Neural progenitor cell (in vitro differentiated cells): ENCODE data around the gene HOXB4. TPM values are rescaled to one million over a fixed set of nuclear protein-coding genes. Genes with fewer than 3 reads are reported as not detected.

Experiments used
- DNase-seq: peaks from one replicate; pipeline ENCODE4 v3.0.0-alpha.2; 2016; ENCODE audit warnings: low spot score
- H2AFZ ChIP-seq: fragments of 200-600 bp; sonication (generic); replicated peaks from 2 replicates; pipeline ENCODE4 v1.6.1; 2016; ENCODE audit warnings: antibody characterized with exemption
- H3F3A ChIP-seq: fragments of 200-600 bp; sonication (generic); 2 replicates; pipeline ENCODE4 v1.6.1; 2016; ENCODE audit warnings: antibody characterized with exemption, low read depth
- H3K27ac ChIP-seq: fragments of 200-600 bp; sonication (generic); 2 replicates; pipeline ENCODE4 v1.5.1; 2016; ENCODE audit warnings: mild to moderate bottlenecking
- H3K27me3 ChIP-seq: fragments of 200-600 bp; sonication (generic); 2 replicates; pipeline ENCODE4 v1.6.1; 2016; ENCODE audit warnings: mild to moderate bottlenecking, moderate library complexity
- H3K36me3 ChIP-seq: fragments of 200-600 bp; sonication (generic); 2 replicates; pipeline ENCODE4 v1.5.1; 2016
- H3K4me1 ChIP-seq: fragments of 200-600 bp; sonication (generic); 2 replicates; pipeline ENCODE4 v1.6.1; 2016; ENCODE audit warnings: mixed run types
- H3K4me2 ChIP-seq: fragments of 200-600 bp; sonication (generic); 2 replicates; pipeline ENCODE4 v1.6.1; 2016
- H3K4me3 ChIP-seq: fragments of 200-600 bp; sonication (generic); 2 replicates; pipeline ENCODE4 v1.5.1; 2016
- H3K79me2 ChIP-seq: fragments of 200-600 bp; sonication (generic); 2 replicates; pipeline ENCODE4 v1.6.1; 2016; ENCODE audit warnings: low read depth
- H3K9ac ChIP-seq: fragments of 200-600 bp; sonication (generic); 2 replicates; pipeline ENCODE4 v1.6.1; 2016
- H3K9me3 ChIP-seq: fragments of 200-600 bp; sonication (generic); 2 replicates; pipeline ENCODE4 v1.5.1; 2016; ENCODE audit warnings: low read depth
- H4K20me1 ChIP-seq: fragments of 200-600 bp; sonication (generic); 2 replicates; pipeline ENCODE4 v1.6.1; 2016; ENCODE audit warnings: low read depth
- H3K27ac Mint-ChIP-seq: 3 replicates; pipeline ENCODE4 v1.8.0; 2021; ENCODE audit warnings: mixed read lengths
- H3K27me3 Mint-ChIP-seq: 2 replicates; pipeline ENCODE4 v1.8.0; 2022; ENCODE audit warnings: low read depth, mild to moderate bottlenecking, inconsistent platforms, moderate library complexity, mixed read lengths; ENCODE audit not compliant: insufficient read depth
- H3K36me3 Mint-ChIP-seq: 3 replicates; pipeline ENCODE4 v1.8.0; 2021; ENCODE audit warnings: mixed read lengths
- H3K4me1 Mint-ChIP-seq: 3 replicates; pipeline ENCODE4 v1.8.0; 2021; ENCODE audit warnings: mixed read lengths
- H3K4me3 Mint-ChIP-seq: 3 replicates; pipeline ENCODE4 v1.8.0; 2021; ENCODE audit warnings: mild to moderate bottlenecking, moderate library complexity, mixed read lengths
- H3K9me3 Mint-ChIP-seq: 3 replicates; pipeline ENCODE4 v1.8.0; 2020; ENCODE audit warnings: mixed read lengths
- CTCF ChIP-seq: fragments of 200-600 bp; sonication (generic); IDR thresholded peaks from 2 replicates; pipeline ENCODE4 v1.5.1; 2017; ENCODE audit warnings: antibody characterized with exemption, mild to moderate bottlenecking
- EZH2 ChIP-seq: fragments of 200-600 bp; sonication (generic); IDR thresholded peaks from 2 replicates; pipeline ENCODE4 v1.6.1; 2017; ENCODE audit warnings: antibody characterized with exemption, mild to moderate bottlenecking, moderate library complexity
- EZH2phosphoT487 ChIP-seq: fragments of 200-600 bp; sonication (generic); IDR thresholded peaks from 2 replicates; pipeline ENCODE4 v1.6.1; 2017; ENCODE audit warnings: antibody characterized with exemption
- total RNA-seq: library from RNA; depleted of rRNA; stranded (reverse); fragments of >200 nt; gene quantifications from 2 replicates; pipeline ENCODE4 v1.2.3, GENCODE V29; 2015; ENCODE audit warnings: low replicate concordance

HOXB4 gene
- total RNA-seq, 1 donor from 2014 or later, result not detected

- no peaks in the 10 kb centered on the region for H3K4me1 Mint-ChIP-seq
- no peak overlapping the region for H2AFZ ChIP-seq
Observed at GRCh38 chr17:48601539-48602425, 23.6 kb upstream of the HOXB4 start.

GRCh38 chr17:48601207-48601538 lies 23.0 kb upstream of the HOXB4 start:
- Mint-ChIP-seq H3K4me3 (no peak overlapping the region), H3K27ac (no peak overlapping the region), H3K4me1 (peaks cover 2% of the 10 kb centered on the region), H3K9me3 (peaks cover 17% of the 10 kb centered on the region), H3K36me3 (peaks cover 1% of the 10 kb centered on the region), H3K27me3 (peaks cover 97% of the 10 kb centered on the region)
- no peaks in the 10 kb centered on the region for H3K4me1 ChIP-seq
- H3K27me3 ChIP-seq, result peaks cover 100% of the 10 kb centered on the region
- no peaks in the 10 kb centered on the region for H3K79me2 ChIP-seq
- no peaks in the 10 kb centered on the region for H3K9me3 ChIP-seq
- peaks cover 94% of the 10 kb centered on the region for H4K20me1 ChIP-seq
- no peak overlapping the region for H2AFZ ChIP-seq
- TF ChIP-seq EZH2phosphoT487 (no peak), EZH2 (no peak), CTCF (no peak)
- no peaks in the 10 kb centered on the region for H3K36me3 ChIP-seq
- H3K9ac ChIP-seq, result no peak overlapping the region
- no peak overlapping the region for H3K27ac ChIP-seq
- no peaks in the 10 kb centered on the region for H3F3A ChIP-seq
- H3K4me2 ChIP-seq, result no peak overlapping the region
- H3K4me3 ChIP-seq, result no peak overlapping the region
- DNase-seq, result no peak

More at GRCh38 chr17:48601539-48602425, 23.6 kb upstream of the HOXB4 start:
- peaks cover 1% of the 10 kb centered on the region for H3K36me3 Mint-ChIP-seq
- Histone ChIP-seq H3K27ac (no peak overlapping the region), H3K9ac (no peak overlapping the region), H3F3A (no peaks in the 10 kb centered on the region), H3K4me2 (no peak overlapping the region), H3K27me3 (peaks cover 100% of the 10 kb centered on the region), H4K20me1 (peaks cover 94% of the 10 kb centered on the region), H3K79me2 (no peaks in the 10 kb centered on the region), H3K36me3 (no peaks in the 10 kb centered on the region), H3K9me3 (no peaks in the 10 kb centered on the region), H3K4me1 (no peaks in the 10 kb centered on the region), H3K4me3 (no peak overlapping the region)
- no peak for DNase-seq
- H3K27ac Mint-ChIP-seq, result no peak overlapping the region
- TF ChIP-seq EZH2phosphoT487 (no peak), EZH2 (peak; percentile 97)
- H3K27me3 Mint-ChIP-seq, result peaks cover 97% of the 10 kb centered on the region
- H3K4me3 Mint-ChIP-seq, result no peak overlapping the region
- H3K9me3 Mint-ChIP-seq, result peaks cover 17% of the 10 kb centered on the region

GRCh38 chr17:48600244-48601098 lies 22.3 kb upstream of the HOXB4 start:
- H3K79me2 ChIP-seq, result no peaks in the 10 kb centered on the region
- H3K4me3 Mint-ChIP-seq, result no peak overlapping the region
- H3K4me2 ChIP-seq, result no peak overlapping the region
- no peaks in the 10 kb centered on the region for H3K36me3 ChIP-seq
- H3K4me1 Mint-ChIP-seq, result peaks cover 2% of the 10 kb centered on the region
- no peak for DNase-seq
- H3K27me3 ChIP-seq, result peaks cover 100% of the 10 kb centered on the region
- H3K27ac ChIP-seq, result no peak overlapping the region
- no peak overlapping the region for H3K4me3 ChIP-seq
- H3K27ac Mint-ChIP-seq, result no peak overlapping the region
- H3K9me3 Mint-ChIP-seq, result peaks cover 17% of the 10 kb centered on the region
- H4K20me1 ChIP-seq, result peaks cover 96% of the 10 kb centered on the region
- H3K9ac ChIP-seq, result no peak overlapping the region
- no peaks in the 10 kb centered on the region for H3K9me3 ChIP-seq
- H3K36me3 Mint-ChIP-seq, result peaks cover 1% of the 10 kb centered on the region
- H3K4me1 ChIP-seq, result no peaks in the 10 kb centered on the region
- H3K27me3 Mint-ChIP-seq, result peaks cover 97% of the 10 kb centered on the region
- no peak overlapping the region for H2AFZ ChIP-seq
- no peaks in the 10 kb centered on the region for H3F3A ChIP-seq
- peak; percentile 52 for TF ChIP-seq EZH2phosphoT487
- TF ChIP-seq EZH2, result peak; percentile 76
- TF ChIP-seq CTCF, result no peak
